SW 1271 (cell line): ENCODE results near the gene THSD4.
"Not testable (repeated sequence)": the region's sequence is repeated elsewhere in the genome, so short reads cannot be mapped to it uniquely, and the experiment has no call there.

Experiments used
- DNase-seq, 2 experiments: peaks; one replicate each; lab custom pipeline; 2025; lab: John Stamatoyannopoulos, UW

Gene THSD4

GRCh38 chr15:71658827-71659729 is 543.8 kb downstream of the THSD4 start:
- DNase-seq: no peak

GRCh38 chr15:71659730-71660067 is 544.4 kb downstream of the THSD4 start:
- no peak for DNase-seq

- DNase-seq: no peak
Observed at GRCh38 chr15:71660501-71660900, 545.2 kb downstream of the THSD4 start.

- no peak for DNase-seq
Observed at GRCh38 chr15:71662306-71662705, 547.0 kb downstream of the THSD4 start.

- no peak for DNase-seq
Observed at GRCh38 chr15:71664622-71665021, 549.4 kb downstream of the THSD4 start.

- DNase-seq: no peak
Observed at GRCh38 chr15:71666763-71667620, 551.7 kb downstream of the THSD4 start.

GRCh38 chr15:71669688-71670087 is 554.4 kb downstream of the THSD4 start:
- no peak for DNase-seq

GRCh38 chr15:71670222-71670621 is 555.0 kb downstream of the THSD4 start:
- not testable (repeated sequence) for DNase-seq

- DNase-seq: no peak
Observed at GRCh38 chr15:71674354-71674753, 559.1 kb downstream of the THSD4 start.

GRCh38 chr15:71677352-71677751 is 562.1 kb downstream of the THSD4 start:
- no peak for DNase-seq

- no peak for DNase-seq
Observed at GRCh38 chr15:71677766-71678165, 562.5 kb downstream of the THSD4 start.

- no peak for DNase-seq
Observed at GRCh38 chr15:71678191-71678590, 562.9 kb downstream of the THSD4 start.

GRCh38 chr15:71678605-71679004 is 563.3 kb downstream of the THSD4 start:
- no peak for DNase-seq

GRCh38 chr15:71679223-71679792 is 564.0 kb downstream of the THSD4 start:
- DNase-seq: no peak

GRCh38 chr15:71679793-71680353 is 564.6 kb downstream of the THSD4 start:
- DNase-seq: no peak

GRCh38 chr15:71682001-71682400 is 566.7 kb downstream of the THSD4 start:
- no peak for DNase-seq

GRCh38 chr15:71683411-71684274 is 568.4 kb downstream of the THSD4 start:
- DNase-seq: peak in 1 of 2 experiments; percentile 48

GRCh38 chr15:71685420-71685993 is 570.2 kb downstream of the THSD4 start:
- no peak for DNase-seq

- no peak for DNase-seq
Observed at GRCh38 chr15:71686221-71687050, 571.2 kb downstream of the THSD4 start.

- no peak for DNase-seq
Observed at GRCh38 chr15:71687902-71688508, 572.7 kb downstream of the THSD4 start.
